Fibroblast of the conjunctiva (primary cell): ENCODE measurements around the gene NKIRAS2.
A peak's percentile ranks its signal among the peaks of the same experiment; 100 is the strongest.

Experiments used
- DNase-seq: peaks from one replicate; pipeline ENCODE4 v3.0.0-alpha.2; 2010; ENCODE audit warnings: low read depth

NKIRAS2 gene

GRCh38 chr17:42019509-42020404, at the start of gene NKIRAS2:
Gene NKIRAS2, plus strand, starts transcription at chr17:42020090. Its CDS starts 1,488 bp downstream, at chr17:42021578.
- peak; percentile 78 for DNase-seq

- no peak for DNase-seq
These were observed 49.0 kb upstream of the NKIRAS2 start for GRCh38 chr17:41970901-41971331.

GRCh38 chr17:41971721-41972523, 48.0 kb upstream of the NKIRAS2 start:
- no peak for DNase-seq

GRCh38 chr17:41972571-41973407, 47.1 kb upstream of the NKIRAS2 start:
- no peak for DNase-seq

GRCh38 chr17:41973408-41973811, 46.5 kb upstream of the NKIRAS2 start:
- no peak for DNase-seq

- DNase-seq: no peak
These were observed 45.9 kb upstream of the NKIRAS2 start for GRCh38 chr17:41974031-41974430.

GRCh38 chr17:41974658-41975057, 45.2 kb upstream of the NKIRAS2 start:
- no peak for DNase-seq

- no peak for DNase-seq
These were observed 44.5 kb upstream of the NKIRAS2 start for GRCh38 chr17:41975099-41976083.

- no peak for DNase-seq
These were observed 43.6 kb upstream of the NKIRAS2 start for GRCh38 chr17:41976142-41976768.

GRCh38 chr17:41977991-41978390, 41.9 kb upstream of the NKIRAS2 start:
- no peak for DNase-seq

GRCh38 chr17:41982026-41982760, 37.7 kb upstream of the NKIRAS2 start:
- DNase-seq: no peak

GRCh38 chr17:41984454-41984853, 35.4 kb upstream of the NKIRAS2 start:
- no peak for DNase-seq

GRCh38 chr17:41985919-41986318, 34.0 kb upstream of the NKIRAS2 start:
- DNase-seq: no peak

- no peak for DNase-seq
These were observed 33.3 kb upstream of the NKIRAS2 start for GRCh38 chr17:41986634-41987033.

- DNase-seq: no peak
These were observed 32.2 kb upstream of the NKIRAS2 start for GRCh38 chr17:41987642-41988041.

GRCh38 chr17:41988418-41988817, 31.5 kb upstream of the NKIRAS2 start:
- DNase-seq: no peak

GRCh38 chr17:41989702-41990419, 30.0 kb upstream of the NKIRAS2 start:
- DNase-seq: no peak

- no peak for DNase-seq
These were observed 27.3 kb upstream of the NKIRAS2 start for GRCh38 chr17:41992576-41992975.

GRCh38 chr17:41996855-41997164, 23.1 kb upstream of the NKIRAS2 start:
- no peak for DNase-seq
